ENCODE data around the gene REG4.

Gene REG4

DNA sequence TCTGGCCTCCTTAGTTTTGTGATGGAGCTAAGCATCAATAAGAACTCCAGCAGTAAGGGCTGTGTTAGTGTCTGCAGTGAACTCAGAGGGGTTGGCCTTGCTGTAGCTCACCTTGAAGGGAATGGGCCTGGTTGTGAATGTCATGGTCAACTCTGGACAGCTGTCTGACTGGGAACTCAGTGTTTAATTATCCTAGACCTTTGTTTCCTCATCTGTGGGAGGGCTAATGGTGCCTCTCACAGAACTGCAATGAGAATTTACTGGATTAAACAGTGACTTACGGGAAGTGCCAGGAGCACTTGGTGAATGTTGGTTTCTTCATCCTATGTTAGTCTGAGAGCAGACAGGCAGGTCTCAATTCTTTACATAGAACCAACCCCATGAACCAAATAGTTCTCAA lies 66.2 kb downstream of the REG4 start:
- no peaks in the 10 kb centered on the region for H3K4me1 ChIP-seq (ENCODE audit: insufficient read depth, low read length)
- no peaks in the 10 kb centered on the region for H3K9me3 ChIP-seq (ENCODE audit: insufficient read depth, low read length, severe bottlenecking)
- H3K27me3 ChIP-seq (ENCODE audit: insufficient read depth, low read length, poor library complexity): no peaks in the 10 kb centered on the region
- no peak overlapping the region for H3K27ac ChIP-seq (ENCODE audit: low read length)
- peaks cover 39% of the 10 kb centered on the region for H4K20me1 ChIP-seq (ENCODE audit: insufficient read depth, low read length)
- no peak for TF ChIP-seq EZH2 (IDR thresholded peaks at IDR 0.05; ENCODE audit: borderline replicate concordance, low read depth, low read length, severe bottlenecking)
- TF ChIP-seq, protein P1, sequence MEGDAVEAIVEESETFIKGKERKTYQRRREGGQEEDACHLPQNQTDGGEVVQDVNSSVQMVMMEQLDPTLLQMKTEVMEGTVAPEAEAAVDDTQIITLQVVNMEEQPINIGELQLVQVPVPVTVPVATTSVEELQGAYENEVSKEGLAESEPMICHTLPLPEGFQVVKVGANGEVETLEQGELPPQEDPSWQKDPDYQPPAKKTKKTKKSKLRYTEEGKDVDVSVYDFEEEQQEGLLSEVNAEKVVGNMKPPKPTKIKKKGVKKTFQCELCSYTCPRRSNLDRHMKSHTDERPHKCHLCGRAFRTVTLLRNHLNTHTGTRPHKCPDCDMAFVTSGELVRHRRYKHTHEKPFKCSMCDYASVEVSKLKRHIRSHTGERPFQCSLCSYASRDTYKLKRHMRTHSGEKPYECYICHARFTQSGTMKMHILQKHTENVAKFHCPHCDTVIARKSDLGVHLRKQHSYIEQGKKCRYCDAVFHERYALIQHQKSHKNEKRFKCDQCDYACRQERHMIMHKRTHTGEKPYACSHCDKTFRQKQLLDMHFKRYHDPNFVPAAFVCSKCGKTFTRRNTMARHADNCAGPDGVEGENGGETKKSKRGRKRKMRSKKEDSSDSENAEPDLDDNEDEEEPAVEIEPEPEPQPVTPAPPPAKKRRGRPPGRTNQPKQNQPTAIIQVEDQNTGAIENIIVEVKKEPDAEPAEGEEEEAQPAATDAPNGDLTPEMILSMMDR (IDR thresholded peaks at IDR 0.05; ENCODE audit: borderline replicate concordance, extremely low read depth, low read length, poor library complexity, severe bottlenecking): no peak
- DNase-seq: no peak
- H3K4me2 ChIP-seq (ENCODE audit: insufficient read depth, low read length): no peak overlapping the region
- H2AFZ ChIP-seq (ENCODE audit: low read depth, low read length): no peak overlapping the region
- H3K79me2 ChIP-seq (ENCODE audit: insufficient read depth, low read length): no peaks in the 10 kb centered on the region
- H3K4me3 ChIP-seq (ENCODE audit: low read depth in 1 of 2, low read length in 2 of 2): no peak overlapping the region
- no peak for ATAC-seq (ENCODE audit: insufficient read depth, low read depth)
- H3K9ac ChIP-seq (ENCODE audit: low read depth, low read length): no peak overlapping the region
- peaks cover 46% of the 10 kb centered on the region for H3K36me3 ChIP-seq (ENCODE audit: insufficient read depth, low read length)

DNA sequence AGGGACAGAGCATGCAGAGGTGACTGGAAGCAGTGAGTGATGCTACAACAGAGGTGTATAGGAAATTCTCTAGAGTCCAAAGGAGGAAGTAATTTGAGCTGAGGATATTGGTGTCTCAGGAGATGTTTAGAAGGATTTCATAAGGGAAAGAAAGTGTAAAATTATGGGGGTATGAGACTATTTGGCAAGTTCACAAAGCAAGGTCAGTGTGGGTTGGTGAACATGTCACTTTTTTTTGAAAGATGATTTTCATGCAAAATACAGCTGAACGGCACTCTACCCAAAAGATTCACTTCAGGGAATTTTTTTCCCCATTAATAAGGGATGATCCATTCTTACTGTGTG lies 66.7 kb downstream of the REG4 start:
- no peak for DNase-seq
- H3K4me2 ChIP-seq (ENCODE audit: insufficient read depth, low read length): no peak overlapping the region
- no peak overlapping the region for H3K9ac ChIP-seq (ENCODE audit: low read depth, low read length)
- ATAC-seq (ENCODE audit: insufficient read depth, low read depth): no peak
- peaks cover 41% of the 10 kb centered on the region for H4K20me1 ChIP-seq (ENCODE audit: insufficient read depth, low read length)
- no peak overlapping the region for H3K4me3 ChIP-seq (ENCODE audit: low read depth in 1 of 2, low read length in 2 of 2)
- no peak for TF ChIP-seq EZH2 (IDR thresholded peaks at IDR 0.05; ENCODE audit: borderline replicate concordance, low read depth, low read length, severe bottlenecking)
- TF ChIP-seq, protein P1 (IDR thresholded peaks at IDR 0.05; ENCODE audit: borderline replicate concordance, extremely low read depth, low read length, poor library complexity, severe bottlenecking): no peak
- H3K4me1 ChIP-seq (ENCODE audit: insufficient read depth, low read length): no peaks in the 10 kb centered on the region
- no peaks in the 10 kb centered on the region for H3K27me3 ChIP-seq (ENCODE audit: insufficient read depth, low read length, poor library complexity)
- no peak overlapping the region for H3K27ac ChIP-seq (ENCODE audit: low read length)
- no peak overlapping the region for H2AFZ ChIP-seq (ENCODE audit: low read depth, low read length)
- peaks cover 51% of the 10 kb centered on the region for H3K36me3 ChIP-seq (ENCODE audit: insufficient read depth, low read length)
- H3K9me3 ChIP-seq (ENCODE audit: insufficient read depth, low read length, severe bottlenecking): no peaks in the 10 kb centered on the region
- no peaks in the 10 kb centered on the region for H3K79me2 ChIP-seq (ENCODE audit: insufficient read depth, low read length)

Measured in DND-41 (cell line).